Astrocyte (in vitro differentiated cells and primary cell): ENCODE measurements around the gene GRIK3. TPM values are rescaled to one million over a fixed set of nuclear protein-coding genes. Genes with fewer than 3 reads are reported as not detected.

Experiments used
- DNase-seq: peaks from one replicate; pipeline ENCODE4 v3.0.0-alpha.2; 2010; ENCODE audit warnings: low read depth
- FAIRE-seq: peaks from 2 replicates; lab custom pipeline; 2011; peaks lifted over from hg19 to GRCh38; lab: Jason Lieb, UNC
- H2AFZ ChIP-seq: 2 replicates; pipeline ENCODE4 v1.6.0; 2012; ENCODE audit warnings: low read depth, low read length, inconsistent platforms
- H3K27ac ChIP-seq: 2 replicates; pipeline ENCODE4 v1.5.1; 2011; ENCODE audit warnings: low read depth, low read length, inconsistent platforms
- H3K27me3 ChIP-seq: 2 replicates; pipeline ENCODE4 v1.6.0; 2011; ENCODE audit warnings: low read length, inconsistent platforms; ENCODE audit not compliant: insufficient read depth
- H3K36me3 ChIP-seq: 2 replicates; pipeline ENCODE4 v1.5.1; 2011; ENCODE audit warnings: low read length, inconsistent platforms; ENCODE audit not compliant: insufficient read depth
- H3K4me1 ChIP-seq: 2 replicates; pipeline ENCODE4 v1.5.1; 2011; ENCODE audit warnings: low read length, inconsistent platforms; ENCODE audit not compliant: insufficient read depth
- H3K4me2 ChIP-seq: 2 replicates; pipeline ENCODE4 v1.6.0; 2012; ENCODE audit warnings: low read length, inconsistent platforms
- H3K4me3 ChIP-seq: 2 replicates; pipeline ENCODE4 v1.5.1; 2011; ENCODE audit warnings: low read depth, mild to moderate bottlenecking, low read length, inconsistent platforms; ENCODE audit not compliant: insufficient read depth
- H3K79me2 ChIP-seq: 2 replicates; pipeline ENCODE4 v1.6.0; 2012; ENCODE audit warnings: mild to moderate bottlenecking, low read length, inconsistent platforms; ENCODE audit not compliant: insufficient read depth
- H3K9ac ChIP-seq: 2 replicates; pipeline ENCODE4 v1.6.0; 2012; ENCODE audit warnings: mild to moderate bottlenecking, low read length, inconsistent platforms
- H3K9me3 ChIP-seq: 2 replicates; pipeline ENCODE4 v1.5.1; 2012; ENCODE audit warnings: low read depth, mild to moderate bottlenecking, low read length, inconsistent platforms; ENCODE audit not compliant: insufficient read depth
- H4K20me1 ChIP-seq: 2 replicates; pipeline ENCODE4 v1.6.0; 2012; ENCODE audit warnings: low read length, inconsistent platforms; ENCODE audit not compliant: insufficient read depth
- H3K27ac Mint-ChIP-seq: one replicate; pipeline ENCODE4 v1.8.0; 2021; ENCODE audit warnings: mild to moderate bottlenecking, mixed read lengths; ENCODE audit not compliant: unreplicated experiment
- H3K27me3 Mint-ChIP-seq: one replicate; pipeline ENCODE4 v1.8.0; 2021; ENCODE audit warnings: low read depth, mixed read lengths; ENCODE audit not compliant: unreplicated experiment
- H3K36me3 Mint-ChIP-seq: one replicate; pipeline ENCODE4 v1.8.0; 2021; ENCODE audit warnings: low read depth, mixed read lengths; ENCODE audit not compliant: unreplicated experiment
- H3K4me1 Mint-ChIP-seq: one replicate; pipeline ENCODE4 v1.8.0; 2021; ENCODE audit warnings: low read depth, mixed read lengths; ENCODE audit not compliant: unreplicated experiment
- H3K4me3 Mint-ChIP-seq: one replicate; pipeline ENCODE4 v1.8.0; 2021; ENCODE audit warnings: mild to moderate bottlenecking, moderate library complexity, mixed read lengths; ENCODE audit not compliant: unreplicated experiment
- H3K9me3 Mint-ChIP-seq: one replicate; pipeline ENCODE4 v1.8.0; 2021; ENCODE audit warnings: mild to moderate bottlenecking, mixed read lengths; ENCODE audit not compliant: unreplicated experiment
- CTCF ChIP-seq: IDR thresholded peaks from 2 replicates; pipeline ENCODE4 v1.5.1; 2011; ENCODE audit warnings: low read depth, mild to moderate bottlenecking, inconsistent platforms, low read length, moderate library complexity; ENCODE audit not compliant: insufficient read depth
- EZH2 ChIP-seq: IDR thresholded peaks from 2 replicates; pipeline ENCODE4 v1.6.1; 2012; ENCODE audit warnings: mild to moderate bottlenecking, low read length, inconsistent platforms; ENCODE audit not compliant: insufficient read depth
- total RNA-seq: library from RNA; stranded (reverse); gene quantifications from 2 replicates; pipeline ENCODE4 v1.2.1, GENCODE V29; 2021

GRIK3 gene
- total RNA-seq, 1 donor from 2014 or later, result 0.16 TPM

- no peaks in the 10 kb centered on the region for H3K79me2 ChIP-seq
- H3K9ac ChIP-seq, result no peak overlapping the region
- H3K4me3 Mint-ChIP-seq, result no peak overlapping the region
- no peaks in the 10 kb centered on the region for H3K27me3 ChIP-seq
- H3K4me1 Mint-ChIP-seq, result no peaks in the 10 kb centered on the region
- H2AFZ ChIP-seq, result no peak overlapping the region
- no peaks in the 10 kb centered on the region for H3K4me1 ChIP-seq
- no peak overlapping the region for H3K27ac ChIP-seq
- H3K9me3 Mint-ChIP-seq, result no peaks in the 10 kb centered on the region
- H4K20me1 ChIP-seq, result no peaks in the 10 kb centered on the region
- peaks cover 5% of the 10 kb centered on the region for H3K9me3 ChIP-seq
- no peak overlapping the region for H3K4me2 ChIP-seq
- H3K4me3 ChIP-seq, result no peak overlapping the region
- H3K27ac Mint-ChIP-seq, result no peak overlapping the region
- no peaks in the 10 kb centered on the region for H3K36me3 Mint-ChIP-seq
- no peak for FAIRE-seq
- no peaks in the 10 kb centered on the region for H3K36me3 ChIP-seq
- no peak for TF ChIP-seq EZH2
- TF ChIP-seq CTCF, result no peak
- peaks cover 33% of the 10 kb centered on the region for H3K27me3 Mint-ChIP-seq
- no peak for DNase-seq
Observed at GRCh38 chr1:36882536-36883285, 151.6 kb downstream of the GRIK3 start.

GRCh38 chr1:36881541-36881940, 152.8 kb downstream of the GRIK3 start:
- H3K27me3 Mint-ChIP-seq, result peaks cover 40% of the 10 kb centered on the region
- H3K27me3 ChIP-seq, result no peaks in the 10 kb centered on the region
- H3K79me2 ChIP-seq, result no peaks in the 10 kb centered on the region
- no peaks in the 10 kb centered on the region for H3K36me3 Mint-ChIP-seq
- H3K36me3 ChIP-seq, result no peaks in the 10 kb centered on the region
- H2AFZ ChIP-seq, result no peak overlapping the region
- no peak overlapping the region for H3K27ac Mint-ChIP-seq
- H3K4me3 ChIP-seq, result no peak overlapping the region
- no peaks in the 10 kb centered on the region for H3K4me1 ChIP-seq
- TF ChIP-seq CTCF (no peak), EZH2 (no peak)
- H3K4me2 ChIP-seq, result no peak overlapping the region
- peaks cover 5% of the 10 kb centered on the region for H3K9me3 ChIP-seq
- FAIRE-seq, result no peak
- H3K9ac ChIP-seq, result no peak overlapping the region
- no peak overlapping the region for H3K27ac ChIP-seq
- H4K20me1 ChIP-seq, result no peaks in the 10 kb centered on the region
- no peak for DNase-seq
- H3K4me1 Mint-ChIP-seq, result no peaks in the 10 kb centered on the region
- no peaks in the 10 kb centered on the region for H3K9me3 Mint-ChIP-seq
- H3K4me3 Mint-ChIP-seq, result no peak overlapping the region

- no peaks in the 10 kb centered on the region for H3K9me3 Mint-ChIP-seq
- no peaks in the 10 kb centered on the region for H3K4me1 Mint-ChIP-seq
- H3K27ac Mint-ChIP-seq, result no peak overlapping the region
- no peak for TF ChIP-seq EZH2
- TF ChIP-seq CTCF, result no peak
- DNase-seq, result no peak
- Histone ChIP-seq H3K27me3 (no peaks in the 10 kb centered on the region), H2AFZ (no peak overlapping the region), H3K9ac (no peak overlapping the region), H3K9me3 (peaks cover 5% of the 10 kb centered on the region), H3K36me3 (no peaks in the 10 kb centered on the region), H3K4me3 (no peak overlapping the region), H3K27ac (no peak overlapping the region), H3K79me2 (no peaks in the 10 kb centered on the region), H4K20me1 (no peaks in the 10 kb centered on the region), H3K4me1 (no peaks in the 10 kb centered on the region), H3K4me2 (no peak overlapping the region)
- H3K4me3 Mint-ChIP-seq, result no peak overlapping the region
- H3K27me3 Mint-ChIP-seq, result peaks cover 40% of the 10 kb centered on the region
- no peaks in the 10 kb centered on the region for H3K36me3 Mint-ChIP-seq
- no peak for FAIRE-seq
Observed at GRCh38 chr1:36881068-36881405, 153.3 kb downstream of the GRIK3 start.
